ENCODE measurements around the gene IPO8. TPM values are rescaled to one million over a fixed set of nuclear protein-coding genes. Genes with fewer than 3 reads are reported as not detected.

The IPO8 gene
- total RNA-seq, 2 experiments from 2014 or later, result 17.2 to 17.5 TPM

DNA sequence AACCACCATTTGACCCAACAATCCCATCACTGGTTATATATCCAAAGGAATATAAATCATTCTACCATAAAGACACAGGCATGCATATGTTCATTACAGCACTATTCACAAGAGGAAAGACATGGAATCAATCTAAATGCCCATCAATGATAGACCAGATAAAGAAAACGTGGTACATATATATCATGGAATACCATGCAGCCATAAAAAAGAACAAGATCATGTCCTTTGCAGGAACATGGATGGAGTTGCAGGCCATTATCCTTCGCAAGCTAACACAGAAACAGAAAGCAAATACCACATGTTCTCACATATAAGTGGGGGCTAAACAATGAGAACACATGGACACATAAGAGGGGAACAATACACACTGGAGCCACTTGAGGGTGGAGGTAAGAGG lies 43.4 kb upstream of the IPO8 start:
- H3K27ac Mint-ChIP-seq, result no peak overlapping the region
- Histone ChIP-seq H3K27me3 (ENCODE audit: control insufficient read depth in 1 of 2, insufficient read depth in 2 of 2, low read length in 2 of 2) (no peaks in the 10 kb centered on the region), H3K36me3 (ENCODE audit: insufficient read depth, low read length) (peaks cover 39% of the 10 kb centered on the region), H3K9me3 (ENCODE audit: control insufficient read depth in 1 of 2, insufficient read depth in 1 of 2, low read length in 2 of 2) (no peaks in the 10 kb centered on the region), H3K27ac (ENCODE audit: low read depth in 1 of 2, low read length in 2 of 2) (no peak overlapping the region), H3K4me1 (ENCODE audit: insufficient read depth, low read length) (no peaks in the 10 kb centered on the region), H3K4me3 (ENCODE audit: low read length) (no peak overlapping the region)
- peaks cover 71% of the 10 kb centered on the region for H3K36me3 Mint-ChIP-seq (ENCODE audit: low read depth)
- TF ChIP-seq, protein P1, sequence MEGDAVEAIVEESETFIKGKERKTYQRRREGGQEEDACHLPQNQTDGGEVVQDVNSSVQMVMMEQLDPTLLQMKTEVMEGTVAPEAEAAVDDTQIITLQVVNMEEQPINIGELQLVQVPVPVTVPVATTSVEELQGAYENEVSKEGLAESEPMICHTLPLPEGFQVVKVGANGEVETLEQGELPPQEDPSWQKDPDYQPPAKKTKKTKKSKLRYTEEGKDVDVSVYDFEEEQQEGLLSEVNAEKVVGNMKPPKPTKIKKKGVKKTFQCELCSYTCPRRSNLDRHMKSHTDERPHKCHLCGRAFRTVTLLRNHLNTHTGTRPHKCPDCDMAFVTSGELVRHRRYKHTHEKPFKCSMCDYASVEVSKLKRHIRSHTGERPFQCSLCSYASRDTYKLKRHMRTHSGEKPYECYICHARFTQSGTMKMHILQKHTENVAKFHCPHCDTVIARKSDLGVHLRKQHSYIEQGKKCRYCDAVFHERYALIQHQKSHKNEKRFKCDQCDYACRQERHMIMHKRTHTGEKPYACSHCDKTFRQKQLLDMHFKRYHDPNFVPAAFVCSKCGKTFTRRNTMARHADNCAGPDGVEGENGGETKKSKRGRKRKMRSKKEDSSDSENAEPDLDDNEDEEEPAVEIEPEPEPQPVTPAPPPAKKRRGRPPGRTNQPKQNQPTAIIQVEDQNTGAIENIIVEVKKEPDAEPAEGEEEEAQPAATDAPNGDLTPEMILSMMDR (IDR thresholded peaks at IDR 0.05), result no peak
- ChIA-PET POLR2A (interaction anchor here (1.2 kb wide), 1 partner anchor 43 kb away, joined by 3 read pairs; the partner anchor contains the start of gene IPO8), CTCF (no interaction called here)
- intact Hi-C loops (cut with DNase I, micrococcal nuclease), result loop anchor here in 1 of 2 experiments (10.0 kb wide), 1 partner anchor 324 kb away; no protein-coding TSS in a partner anchor
- no peak overlapping the region for H3K4me3 Mint-ChIP-seq
- H3K9me3 Mint-ChIP-seq, result no peaks in the 10 kb centered on the region
- H3K4me1 Mint-ChIP-seq (ENCODE audit: low read depth), result no peaks in the 10 kb centered on the region
- no peaks in the 10 kb centered on the region for H3K27me3 Mint-ChIP-seq
- ATAC-seq (ENCODE audit: poor library complexity), result no peak
- no peak for DNase-seq

DNA sequence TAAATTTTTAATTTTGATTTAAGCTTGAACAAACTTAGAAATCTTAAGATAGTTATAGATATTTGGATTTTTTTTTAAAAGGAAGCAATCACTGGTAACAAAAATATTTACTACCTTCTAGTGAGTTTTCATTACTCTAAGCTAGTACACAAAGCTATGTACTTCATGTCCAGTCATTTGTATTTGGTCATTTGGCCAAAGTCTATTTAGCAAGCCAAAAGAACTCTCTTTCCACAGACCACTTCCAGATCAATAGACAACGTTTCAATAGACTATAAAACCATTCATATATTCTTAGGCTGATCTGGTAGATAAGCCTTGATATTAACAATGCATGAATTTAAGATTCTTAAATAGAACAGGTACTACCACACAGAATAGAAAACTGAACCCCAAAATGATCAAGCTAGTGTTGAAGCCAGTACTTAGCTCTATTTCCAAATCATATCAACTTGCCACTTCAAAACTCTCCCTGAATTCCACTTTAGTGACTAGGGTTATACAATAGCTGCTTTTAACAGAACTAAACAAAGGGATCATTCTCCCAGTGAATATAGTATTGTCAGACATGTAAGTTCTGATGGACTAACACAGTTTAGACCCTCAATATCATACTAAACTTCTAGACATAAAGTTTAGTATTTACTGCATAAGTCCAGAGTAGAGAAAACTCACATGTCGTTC lies 37.4 kb upstream of the IPO8 start:
- no peak for DNase-seq
- Histone ChIP-seq H3K36me3 (ENCODE audit: insufficient read depth, low read length) (peaks cover 42% of the 10 kb centered on the region), H3K4me1 (ENCODE audit: insufficient read depth, low read length) (no peaks in the 10 kb centered on the region), H3K27me3 (ENCODE audit: control insufficient read depth in 1 of 2, insufficient read depth in 2 of 2, low read length in 2 of 2) (no peaks in the 10 kb centered on the region), H3K27ac (ENCODE audit: low read depth in 1 of 2, low read length in 2 of 2) (no peak overlapping the region), H3K9me3 (ENCODE audit: control insufficient read depth in 1 of 2, insufficient read depth in 1 of 2, low read length in 2 of 2) (no peaks in the 10 kb centered on the region), H3K4me3 (ENCODE audit: low read length) (no peak overlapping the region)
- Mint-ChIP-seq H3K9me3 (no peaks in the 10 kb centered on the region), H3K36me3 (ENCODE audit: low read depth) (peaks cover 87% of the 10 kb centered on the region), H3K4me3 (no peak overlapping the region), H3K4me1 (ENCODE audit: low read depth) (no peaks in the 10 kb centered on the region), H3K27me3 (no peaks in the 10 kb centered on the region), H3K27ac (no peak overlapping the region)
- TF ChIP-seq, protein P1 (IDR thresholded peaks at IDR 0.05), result no peak
- CTCF ChIA-PET, result interaction anchor here (2.5 kb wide), 1 partner anchor 10 kb away, joined by 10 read pairs; no protein-coding TSS in a partner anchor
- ATAC-seq (ENCODE audit: poor library complexity), result no peak
- POLR2A ChIA-PET, result interaction anchor here (1.6 kb wide), 1 partner anchor 20 kb away, joined by 3 read pairs; no protein-coding TSS in a partner anchor
- intact Hi-C loops (cut with DNase I, micrococcal nuclease), result loop anchor here in 1 of 2 experiments (10.0 kb wide), 1 partner anchor 318 kb away; no protein-coding TSS in a partner anchor

DNA sequence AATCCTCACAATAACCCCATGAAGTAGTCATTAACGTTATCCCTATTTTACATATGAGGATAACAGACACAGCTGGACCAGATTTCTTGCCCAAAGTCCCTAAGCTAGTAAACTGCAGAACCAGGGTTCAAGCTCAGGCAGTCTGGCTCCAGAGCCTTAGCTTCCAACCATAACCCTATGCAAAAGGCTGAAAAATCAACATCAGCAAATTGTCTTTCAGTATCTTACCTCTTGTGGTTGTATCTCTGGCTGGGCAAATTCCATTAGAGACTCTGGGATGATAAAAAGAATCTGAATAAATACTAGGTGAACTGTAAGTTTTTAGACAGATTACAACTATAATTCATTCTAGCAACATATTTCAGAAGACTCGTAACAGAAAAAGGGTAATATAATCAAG lies 34.3 kb upstream of the IPO8 start:
- ATAC-seq (ENCODE audit: poor library complexity) (no peak), DNase-seq (no peak)
- CTCF ChIA-PET, result no interaction called here
- Mint-ChIP-seq H3K9me3 (no peaks in the 10 kb centered on the region), H3K27me3 (no peaks in the 10 kb centered on the region), H3K4me1 (ENCODE audit: low read depth) (no peaks in the 10 kb centered on the region), H3K27ac (no peak overlapping the region), H3K4me3 (no peak overlapping the region), H3K36me3 (ENCODE audit: low read depth) (peaks cover 88% of the 10 kb centered on the region)
- no peak overlapping the region for H3K27ac ChIP-seq (ENCODE audit: low read depth in 1 of 2, low read length in 2 of 2)
- TF ChIP-seq, protein P1 (IDR thresholded peaks at IDR 0.05), result no peak
- H3K9me3 ChIP-seq (ENCODE audit: control insufficient read depth in 1 of 2, insufficient read depth in 1 of 2, low read length in 2 of 2), result no peaks in the 10 kb centered on the region
- no peaks in the 10 kb centered on the region for H3K27me3 ChIP-seq (ENCODE audit: control insufficient read depth in 1 of 2, insufficient read depth in 2 of 2, low read length in 2 of 2)
- H3K36me3 ChIP-seq (ENCODE audit: insufficient read depth, low read length), result peaks cover 38% of the 10 kb centered on the region
- H3K4me3 ChIP-seq (ENCODE audit: low read length), result no peak overlapping the region
- H3K4me1 ChIP-seq (ENCODE audit: insufficient read depth, low read length), result no peaks in the 10 kb centered on the region
- intact Hi-C loops (cut with DNase I, micrococcal nuclease), result loop anchor here in 1 of 2 experiments (10.0 kb wide), 1 partner anchor 315 kb away; no protein-coding TSS in a partner anchor
- POLR2A ChIA-PET, result interaction anchor here (1.0 kb wide), 1 partner anchor 21 kb away, joined by 3 read pairs; no protein-coding TSS in a partner anchor

Measured in CD4-positive, alpha-beta T cell (primary cell).